Neural cell (in vitro differentiated cells): ENCODE measurements around the gene HCK. TPM values are rescaled to one million over a fixed set of nuclear protein-coding genes. Genes with fewer than 3 reads are reported as not detected.

ENCODE experiments used
- H2AFZ ChIP-seq: fragments of 200-600, 300-800 bp; sonication (generic), shearing (Covaris generic); 2 replicates; pipeline ENCODE4 v1.6.0; 2014; ENCODE audit warnings: low read depth, mild to moderate bottlenecking, antibody characterized with exemption, low read length, moderate library complexity
- H3F3A ChIP-seq: fragments of 200-600 bp; shearing (Covaris generic); 2 replicates; pipeline ENCODE4 v1.6.1; 2016; ENCODE audit warnings: mild to moderate bottlenecking, moderate library complexity, mixed read lengths, antibody characterized with exemption, low read length; ENCODE audit not compliant: insufficient read depth, poor library complexity, severe bottlenecking
- H3K27ac ChIP-seq: fragments of 200-600, 300-800 bp; sonication (generic), shearing (Covaris generic); 2 replicates; pipeline ENCODE4 v1.5.1; 2014; ENCODE audit warnings: mild to moderate bottlenecking, low read length, moderate library complexity
- H3K27me3 ChIP-seq: fragments of 300-800, 200-600 bp; sonication (generic), shearing (Covaris generic); 2 replicates; pipeline ENCODE4 v1.6.0; 2014; ENCODE audit warnings: mild to moderate bottlenecking, low read depth, low read length, moderate library complexity; ENCODE audit not compliant: insufficient read depth
- H3K36me3 ChIP-seq: fragments of 300-800, 200-600 bp; sonication (generic), shearing (Covaris generic); 2 replicates; pipeline ENCODE4 v1.5.1; 2014; ENCODE audit warnings: mild to moderate bottlenecking, antibody characterized with exemption, low read length, moderate library complexity; ENCODE audit not compliant: insufficient read depth
- H3K4me2 ChIP-seq: fragments of 300-800, 200-600 bp; sonication (generic), shearing (Covaris generic); 2 replicates; pipeline ENCODE4 v1.6.0; 2014; ENCODE audit warnings: mild to moderate bottlenecking, low read length
- H3K4me3 ChIP-seq: fragments of 300-800, 200-600 bp; sonication (generic), shearing (Covaris generic); 2 replicates; pipeline ENCODE4 v1.5.1; 2014; ENCODE audit warnings: mild to moderate bottlenecking, low read length, moderate library complexity
- H3K79me2 ChIP-seq: fragments of 200-600 bp; shearing (Covaris generic); replicated peaks from 2 replicates; pipeline ENCODE4 v1.6.0; 2014; ENCODE audit warnings: mild to moderate bottlenecking, low read length, moderate library complexity; ENCODE audit not compliant: insufficient read depth
- H3K9ac ChIP-seq: fragments of 300-800, 200-600 bp; sonication (generic), shearing (Covaris generic); 2 replicates; pipeline ENCODE4 v1.6.1; 2016; ENCODE audit warnings: mild to moderate bottlenecking, low read length, mixed read lengths
- H3K9me2 ChIP-seq: fragments of 200-600 bp; shearing (Covaris generic); 2 replicates; pipeline ENCODE4 v1.6.1; 2016; ENCODE audit warnings: mild to moderate bottlenecking, low read length, mixed read lengths; ENCODE audit not compliant: insufficient read depth
- H3K9me3 ChIP-seq: fragments of 200-600, 300-800 bp; sonication (generic), shearing (Covaris generic); 2 replicates; pipeline ENCODE4 v1.6.1; 2016; ENCODE audit warnings: mild to moderate bottlenecking, mixed run types, low read length, moderate library complexity, mixed read lengths
- H4K20me1 ChIP-seq: fragments of 200-600 bp; shearing (Covaris generic); 2 replicates; pipeline ENCODE4 v1.6.1; 2016; ENCODE audit warnings: mild to moderate bottlenecking, mixed run types; ENCODE audit not compliant: insufficient read depth
- EP300 ChIP-seq: fragments of 450-650 bp; conservative IDR thresholded peaks from 2 replicates; pipeline ENCODE4 v1.6.1; 2014; ENCODE audit warnings: antibody characterized with exemption, mild to moderate bottlenecking, moderate library complexity; ENCODE audit not compliant: poor library complexity, severe bottlenecking
- EZH2 ChIP-seq: fragments of 200-600, 300-800 bp; shearing (Covaris generic), sonication (generic); IDR thresholded peaks from 2 replicates; pipeline ENCODE4 v1.6.1; 2014; ENCODE audit warnings: antibody characterized with exemption, low read length, borderline replicate concordance, mild to moderate bottlenecking; ENCODE audit not compliant: insufficient read depth, poor library complexity, severe bottlenecking
- MXI1 ChIP-seq: fragments of 450-650 bp; conservative IDR thresholded peaks from 2 replicates; pipeline ENCODE4 v1.6.1; 2014; ENCODE audit warnings: antibody characterized with exemption, mild to moderate bottlenecking; ENCODE audit not compliant: poor library complexity, severe bottlenecking
- POLR2AphosphoS5 ChIP-seq: IDR thresholded peaks from 2 replicates; pipeline ENCODE4 v1.6.1; 2012
- RAD21 ChIP-seq: fragments of 450-650 bp; conservative IDR thresholded peaks from 2 replicates; pipeline ENCODE4 v1.6.1; 2014; ENCODE audit warnings: antibody characterized with exemption, mild to moderate bottlenecking, moderate library complexity
- REST ChIP-seq: IDR thresholded peaks from 2 replicates; pipeline ENCODE4 v1.6.1; 2012; ENCODE audit warnings: borderline replicate concordance
- SMC3 ChIP-seq: fragments of 450-650 bp; conservative IDR thresholded peaks from 2 replicates; pipeline ENCODE4 v1.6.1; 2014; ENCODE audit warnings: antibody characterized with exemption, mild to moderate bottlenecking, moderate library complexity; ENCODE audit not compliant: poor library complexity
- TAF1 ChIP-seq: IDR thresholded peaks from 2 replicates; pipeline ENCODE4 v1.6.1; 2012; ENCODE audit warnings: low read depth
- polyA plus RNA-seq: library from polyadenylated mRNA; depleted of rRNA; stranded (reverse); fragments of >200 nt; gene quantifications from 2 replicates; pipeline ENCODE4 v1.2.3, GENCODE V29; 2014
- TF ChIP-seq, protein P1 (sequence below): fragments of 450-650 bp; IDR thresholded peaks from 2 replicates; pipeline ENCODE4 v1.5.1; 2014; ENCODE audit warnings: antibody characterized with exemption, mild to moderate bottlenecking, moderate library complexity; ENCODE audit not compliant: poor library complexity, severe bottlenecking

The HCK gene
- polyA plus RNA-seq, 1 donor from 2014 or later = 0.58 TPM

- H3K36me3 ChIP-seq = no peaks in the 10 kb centered on the region
- H4K20me1 ChIP-seq = no peaks in the 10 kb centered on the region
- peak overlapping the region; percentile 71 for H3K4me3 ChIP-seq
- no peaks in the 10 kb centered on the region for H3K27me3 ChIP-seq
- H3K27ac ChIP-seq = no peak overlapping the region
- no peak for TF ChIP-seq EP300
- no peak for TF ChIP-seq SMC3
- TF ChIP-seq POLR2AphosphoS5 = no peak
- TF ChIP-seq, protein P1, sequence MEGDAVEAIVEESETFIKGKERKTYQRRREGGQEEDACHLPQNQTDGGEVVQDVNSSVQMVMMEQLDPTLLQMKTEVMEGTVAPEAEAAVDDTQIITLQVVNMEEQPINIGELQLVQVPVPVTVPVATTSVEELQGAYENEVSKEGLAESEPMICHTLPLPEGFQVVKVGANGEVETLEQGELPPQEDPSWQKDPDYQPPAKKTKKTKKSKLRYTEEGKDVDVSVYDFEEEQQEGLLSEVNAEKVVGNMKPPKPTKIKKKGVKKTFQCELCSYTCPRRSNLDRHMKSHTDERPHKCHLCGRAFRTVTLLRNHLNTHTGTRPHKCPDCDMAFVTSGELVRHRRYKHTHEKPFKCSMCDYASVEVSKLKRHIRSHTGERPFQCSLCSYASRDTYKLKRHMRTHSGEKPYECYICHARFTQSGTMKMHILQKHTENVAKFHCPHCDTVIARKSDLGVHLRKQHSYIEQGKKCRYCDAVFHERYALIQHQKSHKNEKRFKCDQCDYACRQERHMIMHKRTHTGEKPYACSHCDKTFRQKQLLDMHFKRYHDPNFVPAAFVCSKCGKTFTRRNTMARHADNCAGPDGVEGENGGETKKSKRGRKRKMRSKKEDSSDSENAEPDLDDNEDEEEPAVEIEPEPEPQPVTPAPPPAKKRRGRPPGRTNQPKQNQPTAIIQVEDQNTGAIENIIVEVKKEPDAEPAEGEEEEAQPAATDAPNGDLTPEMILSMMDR = no peak
- no peak for TF ChIP-seq REST
- TF ChIP-seq TAF1 = no peak
- TF ChIP-seq MXI1 = no peak
- TF ChIP-seq EZH2 = no peak
- no peak for TF ChIP-seq RAD21
- no peak overlapping the region for H2AFZ ChIP-seq
- H3K79me2 ChIP-seq = peaks cover 58% of the 10 kb centered on the region
- no peaks in the 10 kb centered on the region for H3F3A ChIP-seq
- no peaks in the 10 kb centered on the region for H3K9me3 ChIP-seq
- H3K9ac ChIP-seq = no peak overlapping the region
- H3K4me2 ChIP-seq = no peak overlapping the region
- H3K9me2 ChIP-seq = no peaks in the 10 kb centered on the region
Measured at GRCh38 chr20:32111753-32112152, 59.7 kb downstream of the HCK start.

- H2AFZ ChIP-seq = no peak overlapping the region
- H3K27ac ChIP-seq = no peak overlapping the region
- no peaks in the 10 kb centered on the region for H3F3A ChIP-seq
- H3K9ac ChIP-seq = no peak overlapping the region
- no peaks in the 10 kb centered on the region for H3K36me3 ChIP-seq
- H3K9me2 ChIP-seq = no peaks in the 10 kb centered on the region
- H3K79me2 ChIP-seq = peaks cover 65% of the 10 kb centered on the region
- H3K4me3 ChIP-seq = no peak overlapping the region
- H3K27me3 ChIP-seq = no peaks in the 10 kb centered on the region
- no peaks in the 10 kb centered on the region for H3K9me3 ChIP-seq
- no peak overlapping the region for H3K4me2 ChIP-seq
- TF ChIP-seq MXI1 (no peak), REST (no peak), SMC3 (no peak), RAD21 (no peak), POLR2AphosphoS5 (no peak), EP300 (no peak), TAF1 (no peak), EZH2 (no peak)
- TF ChIP-seq, protein P1 = no peak
- no peaks in the 10 kb centered on the region for H4K20me1 ChIP-seq
Measured at GRCh38 chr20:32112841-32113240, 60.8 kb downstream of the HCK start.
